HG03457 (cell line): ENCODE data around the gene CD99L2.
"Not testable (repeated sequence)": the region's sequence is repeated elsewhere in the genome, so short reads cannot be mapped to it uniquely, and the experiment has no call there.

Experiments used
- ATAC-seq: cut with Tn5 transposase; IDR thresholded peaks from one replicate; pipeline ENCODE4 v1.9.1; 2021; ENCODE audit warnings: moderate number of reproducible peaks; ENCODE audit not compliant: unreplicated experiment

Gene CD99L2

GRCh38 chrX:150857453-150857852 is 41.0 kb downstream of the CD99L2 start:
- no peak for ATAC-seq

GRCh38 chrX:150856785-150857184 is 41.7 kb downstream of the CD99L2 start:
- no peak for ATAC-seq

GRCh38 chrX:150856101-150856500 is 42.4 kb downstream of the CD99L2 start:
- ATAC-seq, result no peak

DNA sequence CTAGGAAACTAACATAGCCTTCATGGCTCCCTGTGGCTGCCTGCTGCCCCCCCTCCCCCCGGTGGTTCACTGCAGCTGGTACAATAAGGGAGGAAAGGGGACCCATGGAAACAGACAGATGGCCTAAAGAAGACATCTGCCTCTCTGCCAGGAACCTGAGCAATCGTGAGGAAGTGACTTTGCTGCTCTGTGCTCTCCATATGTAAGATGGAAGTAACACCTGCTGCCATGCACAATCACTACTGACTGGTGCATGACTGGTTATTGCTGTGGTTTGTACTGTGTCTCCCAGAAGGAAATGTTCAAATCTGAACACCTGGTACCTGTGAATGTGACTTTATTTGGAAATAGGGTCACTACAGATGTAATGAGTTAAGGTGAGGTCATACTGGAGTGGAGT is 43.6 kb downstream of the CD99L2 start:
- no peak for ATAC-seq

GRCh38 chrX:150849996-150850720 is 48.3 kb downstream of the CD99L2 start:
- no peak for ATAC-seq

DNA sequence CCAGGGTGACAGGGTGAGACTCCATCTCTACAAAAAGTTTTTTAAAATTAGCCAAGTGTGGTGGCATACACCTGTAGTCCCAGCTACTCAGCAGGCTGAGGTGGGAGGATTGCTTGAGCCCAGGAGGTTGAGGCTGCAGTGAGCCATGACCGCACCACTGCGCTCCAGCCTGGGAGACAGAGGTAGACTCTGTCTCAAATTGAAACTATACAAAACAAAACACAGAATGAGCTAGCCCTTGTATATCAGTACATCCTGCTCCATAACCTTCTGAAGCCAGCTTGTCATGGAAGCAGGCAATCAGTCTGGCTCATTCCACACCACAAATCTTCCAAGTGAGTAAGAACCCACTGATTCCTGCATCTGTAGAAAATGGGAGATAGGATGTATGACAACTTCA is 49.0 kb downstream of the CD99L2 start:
- ATAC-seq, result no peak

GRCh38 chrX:150848914-150849365 is 49.5 kb downstream of the CD99L2 start:
- no peak for ATAC-seq

DNA sequence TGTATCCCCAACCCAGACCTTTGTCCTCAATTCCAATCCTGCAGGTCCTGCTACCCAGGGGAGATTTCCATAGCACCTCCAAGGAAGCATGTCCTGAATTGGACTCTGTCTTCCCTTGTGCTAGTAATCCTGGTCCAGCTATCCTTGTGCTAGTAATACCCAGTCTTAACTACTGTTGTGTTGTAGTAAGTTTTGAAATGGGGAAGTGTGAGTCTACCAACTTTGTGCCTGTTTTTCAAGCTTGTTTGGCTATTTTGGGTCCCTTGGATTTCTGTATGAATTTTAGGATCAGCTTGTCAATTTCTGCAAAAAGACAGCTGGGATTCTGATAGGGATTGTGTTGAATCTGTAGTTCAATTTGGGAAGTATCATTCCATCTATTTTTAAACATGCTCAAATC is 51.4 kb downstream of the CD99L2 start:
- no peak for ATAC-seq

DNA sequence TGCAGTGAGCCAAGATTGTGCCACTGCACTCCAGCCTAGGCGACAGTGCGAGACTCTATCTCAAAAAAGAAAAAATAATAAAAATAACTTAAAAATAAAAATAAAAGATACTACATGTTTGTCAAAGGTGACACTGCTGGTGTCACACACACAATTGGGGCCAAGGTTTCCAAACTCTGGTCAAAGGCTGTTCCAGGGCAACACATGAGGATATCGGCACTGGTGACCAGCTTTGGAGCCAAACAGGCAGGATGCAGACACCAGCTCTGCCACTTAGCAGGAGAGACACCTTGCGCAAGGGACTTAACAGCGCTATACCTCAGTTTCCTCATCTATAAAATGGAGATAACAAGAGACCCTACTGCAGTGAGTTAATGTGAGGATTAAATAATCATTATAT is 52.3 kb downstream of the CD99L2 start:
- no peak for ATAC-seq

- no peak for ATAC-seq
Observed at GRCh38 chrX:150845091-150845490, 53.4 kb downstream of the CD99L2 start.

DNA sequence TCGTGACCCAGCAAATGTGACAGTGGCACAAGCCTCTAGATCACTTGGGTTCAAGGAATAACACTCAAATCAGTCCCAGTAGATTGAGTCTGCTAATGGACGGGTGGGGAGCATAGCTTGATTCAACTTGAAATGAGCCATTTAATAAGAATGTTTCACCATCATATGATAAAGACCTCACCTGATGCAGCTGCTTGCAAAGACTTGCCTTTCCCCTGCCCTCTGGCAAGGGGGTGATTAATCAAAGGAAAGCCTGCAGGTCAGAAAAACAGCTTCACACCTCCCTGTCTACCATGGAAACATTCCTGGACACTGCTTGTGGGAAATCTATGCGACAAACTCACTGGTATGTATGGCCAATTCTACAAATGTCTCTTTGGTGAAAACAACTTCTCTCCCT is 54.5 kb downstream of the CD99L2 start:
- no peak for ATAC-seq

DNA sequence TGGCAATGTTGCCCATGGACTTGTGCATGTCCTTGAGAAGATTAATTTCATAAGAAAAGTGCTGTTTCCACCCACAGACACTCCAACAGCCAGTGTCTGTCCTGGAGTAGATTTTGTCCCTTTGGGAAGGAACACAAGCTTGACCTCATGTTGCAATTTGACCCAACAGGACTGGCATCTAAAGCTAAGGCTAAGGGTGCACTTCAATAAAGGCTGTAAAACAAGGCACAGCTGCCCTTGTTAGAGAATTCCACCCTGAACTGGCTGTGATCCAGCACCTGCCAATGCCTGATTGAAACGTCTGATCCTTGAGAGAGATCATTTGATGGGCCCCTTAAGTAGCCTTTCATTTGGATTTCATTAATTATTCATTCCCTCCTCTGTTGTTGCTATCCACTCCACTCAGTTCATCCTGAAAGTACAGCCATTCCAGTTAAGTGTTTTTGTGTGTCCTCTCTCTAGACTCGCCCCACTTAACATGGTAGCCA is 56.2 kb downstream of the CD99L2 start:
- ATAC-seq, result no peak

GRCh38 chrX:150841456-150842197 is 56.8 kb downstream of the CD99L2 start:
- no peak for ATAC-seq

- ATAC-seq, result no peak
Observed at GRCh38 chrX:150837845-150838244, 60.6 kb downstream of the CD99L2 start.

DNA sequence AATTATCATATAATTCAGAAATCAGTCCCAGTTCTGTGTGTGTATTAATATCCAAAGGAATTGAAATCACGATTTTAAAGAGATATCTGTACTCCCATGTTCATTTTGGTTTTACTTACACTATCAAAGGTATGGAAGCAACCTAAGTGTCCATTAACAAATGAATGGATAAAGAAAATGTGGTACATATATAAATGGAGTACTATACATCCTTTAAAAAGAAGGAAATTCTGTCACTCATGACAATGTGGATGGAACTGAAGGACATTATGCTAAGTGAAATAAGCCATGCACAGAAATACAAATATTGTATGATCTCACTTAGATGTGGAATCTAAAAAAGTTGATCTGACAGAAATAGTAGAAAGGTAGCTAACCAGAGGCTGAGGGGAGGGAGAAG is 63.8 kb downstream of the CD99L2 start:
- ATAC-seq, result no peak

DNA sequence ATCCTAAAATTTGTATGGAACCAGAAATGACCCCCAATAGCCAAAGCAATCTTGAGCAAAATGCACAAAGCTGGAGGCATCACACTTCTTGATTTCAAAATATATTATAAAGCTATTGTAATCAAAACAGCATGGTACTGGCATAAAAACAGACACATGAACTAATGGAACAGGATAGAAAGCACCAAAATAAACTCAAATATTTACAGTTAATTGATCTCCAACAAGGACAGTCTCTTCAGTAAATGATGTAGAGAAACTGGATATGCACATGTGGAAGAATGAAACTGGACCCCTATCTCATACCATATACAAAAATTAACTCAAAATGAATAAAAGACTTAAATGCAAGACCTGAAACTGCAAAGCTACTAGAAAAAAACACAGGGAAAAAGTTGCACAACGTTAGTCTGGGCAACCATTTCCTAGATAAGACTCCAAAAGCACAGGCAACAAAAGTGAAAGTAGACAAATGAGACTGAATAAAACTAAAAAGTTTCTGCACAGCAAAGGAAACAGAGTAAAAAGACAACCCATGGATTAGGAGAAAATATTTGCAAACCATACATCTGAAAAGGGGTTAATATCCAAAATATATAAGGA is 64.9 kb downstream of the CD99L2 start:
- no peak for ATAC-seq

GRCh38 chrX:150831863-150832262 is 66.6 kb downstream of the CD99L2 start:
- ATAC-seq, result no peak

DNA sequence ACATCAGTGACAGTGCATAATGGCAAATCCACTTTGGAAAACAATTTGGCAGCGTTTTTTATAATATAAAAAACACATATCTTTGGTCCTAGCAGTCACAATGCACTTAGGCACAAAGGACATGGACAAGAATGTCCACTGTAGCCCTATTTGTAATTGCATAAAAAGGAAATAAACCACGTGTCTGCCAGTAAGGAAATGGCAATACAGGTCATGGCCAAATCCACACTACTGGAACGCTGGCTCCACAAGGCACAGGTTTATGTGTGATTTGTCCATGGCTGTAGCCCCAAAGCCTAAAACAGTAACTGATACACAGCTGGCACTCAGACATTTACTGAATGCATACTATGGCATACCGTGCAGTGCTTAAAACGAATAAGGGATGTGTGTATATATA is 69.7 kb downstream of the CD99L2 start:
- no peak for ATAC-seq

- not testable (repeated sequence) for ATAC-seq
Observed at GRCh38 chrX:150824352-150824751, 74.1 kb downstream of the CD99L2 start.

DNA sequence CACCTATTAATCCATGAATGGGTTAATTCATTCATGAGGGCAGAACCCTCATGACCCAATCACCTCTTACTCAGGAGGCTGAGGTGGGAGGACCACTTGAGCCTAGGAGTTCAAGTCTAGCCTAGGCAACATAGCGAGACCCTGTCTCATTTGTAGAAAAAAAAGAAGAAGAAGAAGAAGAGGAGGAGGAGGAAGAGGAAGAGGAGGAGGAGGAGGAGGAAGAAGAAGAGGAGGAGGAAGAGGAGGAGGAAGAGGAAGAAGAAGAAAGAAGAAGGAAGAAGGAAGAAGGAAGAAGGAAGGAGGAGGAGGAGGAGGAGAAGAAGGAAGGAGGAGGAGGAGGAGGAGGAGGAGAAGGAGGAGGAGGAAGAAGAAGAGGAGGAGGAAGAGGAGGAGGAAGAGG is 74.6 kb downstream of the CD99L2 start:
- not testable (repeated sequence) for ATAC-seq

DNA sequence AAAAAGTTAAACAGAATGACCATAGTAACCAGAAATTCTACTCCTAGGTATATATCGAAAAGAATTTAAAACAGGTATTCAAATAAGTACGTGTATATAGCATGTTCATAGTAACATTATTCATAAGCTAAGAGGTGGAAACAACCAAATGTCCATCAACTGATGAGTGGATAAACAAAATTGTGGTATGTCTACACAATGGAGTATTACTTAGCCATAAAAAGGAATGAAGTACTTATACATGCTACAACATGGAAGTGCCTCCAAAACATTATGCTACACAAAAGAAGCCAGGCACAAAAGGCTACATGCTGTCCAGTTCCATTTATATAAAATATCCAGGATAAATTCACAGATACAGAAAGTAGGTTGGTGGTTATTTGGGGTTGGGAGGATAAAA is 76.5 kb downstream of the CD99L2 start:
- no peak for ATAC-seq

DNA sequence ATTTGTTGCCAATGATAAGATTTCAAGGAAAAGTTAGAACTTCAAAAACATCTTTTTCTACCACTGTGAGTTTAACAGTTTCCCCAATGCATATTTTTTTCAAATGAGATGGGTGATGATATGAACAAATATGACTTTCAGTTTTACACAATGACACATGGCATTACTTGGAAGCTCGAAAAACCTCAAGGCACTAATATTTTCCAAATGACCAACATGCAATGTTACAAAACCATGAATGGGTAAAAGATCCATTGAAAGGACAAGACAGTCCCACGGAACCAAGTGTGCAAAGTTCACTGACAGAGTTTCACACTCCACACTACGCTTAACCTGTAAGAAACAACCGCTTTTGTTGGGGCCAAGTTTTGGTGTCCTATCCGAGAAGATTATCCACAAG is 84.5 kb downstream of the CD99L2 start:
- ATAC-seq, result no peak
